SK-N-DZ (cell line): ENCODE measurements around the gene B3GNT9.

Source experiments
- DNase-seq: peaks from one replicate; pipeline ENCODE4 v3.0.0-alpha.2; 2015; ENCODE audit warnings: low spot score

Gene B3GNT9

DNA sequence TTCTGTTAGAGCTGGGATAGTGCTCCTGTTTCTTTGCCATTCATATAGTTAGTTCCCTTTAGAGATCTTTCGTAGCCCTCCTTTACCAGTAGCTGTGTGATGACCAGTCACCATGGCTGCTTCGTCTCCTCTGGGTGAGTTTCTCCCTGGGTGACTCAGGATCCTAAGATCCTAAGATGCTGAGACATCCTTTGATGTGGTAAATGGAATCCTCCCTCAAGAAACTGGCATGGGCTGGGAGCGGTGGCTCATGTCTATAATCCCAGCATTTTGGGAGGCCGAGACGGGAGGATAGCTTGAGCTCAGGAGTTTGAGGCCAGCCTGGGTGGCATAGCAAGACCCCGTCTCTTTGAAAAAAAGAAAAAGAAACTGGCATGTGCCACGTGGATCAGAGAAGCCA lies 35.2 kb downstream of the B3GNT9 start:
- no peak for DNase-seq

DNA sequence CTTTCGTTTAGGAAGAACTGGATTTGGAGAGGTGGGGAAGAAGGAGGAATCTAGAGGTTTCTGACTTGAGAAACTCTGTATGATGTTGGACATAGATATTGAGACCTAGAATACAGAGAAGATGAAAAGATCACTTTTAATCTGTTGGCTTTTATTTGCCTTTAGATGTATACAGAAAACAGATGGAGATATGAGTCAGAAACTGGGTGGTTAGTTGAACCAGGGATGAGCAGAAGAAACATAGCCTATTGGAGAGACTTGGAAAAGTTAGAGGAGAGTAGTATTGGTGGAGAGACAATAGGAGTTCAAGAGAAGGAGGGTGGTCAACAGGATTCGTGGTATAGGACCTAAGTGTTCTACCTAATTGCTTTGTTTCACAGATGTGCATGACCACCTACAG lies 36.0 kb downstream of the B3GNT9 start:
- no peak for DNase-seq

DNA sequence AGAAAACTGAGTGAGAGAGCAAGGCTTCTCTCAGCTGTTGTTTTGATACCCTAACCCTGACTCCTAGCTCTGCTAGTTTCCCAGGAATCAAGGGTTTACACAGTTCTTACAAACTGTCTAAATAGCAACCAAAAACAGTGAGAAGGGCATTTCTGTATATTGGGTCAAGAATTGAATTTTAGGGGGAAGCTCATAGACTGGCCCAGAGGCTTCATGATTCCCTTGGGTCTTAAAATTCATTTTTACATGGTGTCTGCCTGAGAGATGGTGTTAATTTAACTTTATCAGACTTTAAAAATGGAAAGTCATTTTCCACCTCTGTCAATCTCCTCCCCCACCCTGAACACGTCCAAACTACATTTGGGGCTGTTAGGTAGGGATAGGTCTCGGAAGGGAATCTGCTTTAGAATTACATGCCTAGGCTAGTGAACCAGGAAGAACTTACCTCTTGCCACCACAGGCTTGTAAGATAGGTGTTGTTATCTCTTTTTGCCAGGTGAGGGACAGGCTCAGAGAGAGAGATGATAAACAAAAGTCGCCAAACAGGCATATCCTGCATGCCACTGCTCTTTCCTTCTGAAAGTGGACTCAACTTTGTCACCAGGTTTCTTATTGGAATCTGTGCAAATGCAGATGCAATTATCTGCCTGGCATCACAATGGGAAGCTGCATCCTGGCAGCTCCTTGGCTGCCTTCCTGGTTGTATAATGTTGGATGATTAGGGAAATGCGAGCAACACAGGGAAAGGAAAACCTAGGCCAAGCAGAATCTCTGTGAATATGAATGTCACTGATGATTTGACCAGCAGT lies 38.0 kb downstream of the B3GNT9 start:
- no peak for DNase-seq

DNA sequence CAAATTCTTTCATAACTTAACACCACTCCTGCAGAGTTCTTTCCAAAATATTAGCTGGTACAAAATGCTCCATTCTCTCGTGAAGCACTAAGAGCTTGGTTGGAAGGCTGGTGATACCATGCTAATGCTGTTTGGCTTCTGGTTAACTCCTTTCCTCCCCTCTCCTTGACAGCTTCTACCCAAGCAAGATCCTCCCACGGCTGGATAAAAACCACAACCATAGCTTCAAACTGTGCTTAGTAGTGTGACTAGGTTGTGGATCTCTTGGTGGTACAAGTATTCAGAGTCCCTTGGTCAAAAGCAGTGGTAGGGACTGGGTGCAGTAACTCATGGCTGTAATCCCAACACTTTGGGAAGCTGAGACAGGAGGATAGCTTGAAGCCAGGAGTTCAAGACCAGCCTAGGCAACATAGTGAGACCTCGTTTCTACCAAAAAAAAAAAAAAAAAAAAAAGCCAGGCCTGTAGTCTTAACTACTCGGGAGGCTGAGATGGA lies 38.8 kb downstream of the B3GNT9 start:
- DNase-seq: no peak

DNA sequence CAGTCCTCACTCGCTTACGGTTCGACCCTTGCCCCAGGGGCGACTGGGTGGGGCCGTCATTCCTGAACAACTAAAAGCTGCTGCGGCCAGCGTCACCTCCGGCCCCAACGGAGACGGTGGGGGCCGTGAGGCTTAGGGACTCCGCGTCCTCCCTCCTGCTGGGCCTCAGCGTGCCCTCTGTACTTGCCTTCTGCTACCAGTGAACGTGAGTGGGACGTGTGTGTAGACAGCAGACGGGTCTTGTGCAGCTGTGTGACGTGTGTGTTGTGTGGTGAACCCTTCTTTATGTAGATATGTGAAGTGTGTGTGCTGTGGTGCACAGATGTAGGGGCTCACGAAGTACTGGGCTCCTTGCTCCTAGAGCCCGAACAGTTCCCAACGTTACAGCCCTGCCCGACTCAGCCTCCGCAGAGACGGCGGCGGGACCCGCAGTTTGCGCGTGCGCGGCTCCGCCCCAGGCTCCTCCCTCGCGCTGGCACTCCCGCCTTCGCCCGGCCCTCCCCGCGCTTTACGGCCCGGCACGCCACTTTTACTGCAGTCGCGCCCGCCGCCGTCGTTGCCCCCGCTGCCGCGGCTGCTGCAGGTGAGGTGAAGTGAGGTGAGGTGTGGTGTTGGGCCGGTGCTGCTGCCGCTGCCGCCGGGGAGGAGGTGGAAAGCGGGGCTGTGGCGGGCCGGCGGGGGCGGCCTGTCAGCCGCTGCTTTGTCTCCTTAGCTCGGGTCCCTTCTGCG lies 41.2 kb downstream of the B3GNT9 start, which contains the start of gene PHAF1:
Gene PHAF1, plus strand, starts transcription at position 535 of the 729 bp plus-strand sequence. CDS start 235 bp downstream, outside the sequence.
- peak; percentile 88 for DNase-seq

DNA sequence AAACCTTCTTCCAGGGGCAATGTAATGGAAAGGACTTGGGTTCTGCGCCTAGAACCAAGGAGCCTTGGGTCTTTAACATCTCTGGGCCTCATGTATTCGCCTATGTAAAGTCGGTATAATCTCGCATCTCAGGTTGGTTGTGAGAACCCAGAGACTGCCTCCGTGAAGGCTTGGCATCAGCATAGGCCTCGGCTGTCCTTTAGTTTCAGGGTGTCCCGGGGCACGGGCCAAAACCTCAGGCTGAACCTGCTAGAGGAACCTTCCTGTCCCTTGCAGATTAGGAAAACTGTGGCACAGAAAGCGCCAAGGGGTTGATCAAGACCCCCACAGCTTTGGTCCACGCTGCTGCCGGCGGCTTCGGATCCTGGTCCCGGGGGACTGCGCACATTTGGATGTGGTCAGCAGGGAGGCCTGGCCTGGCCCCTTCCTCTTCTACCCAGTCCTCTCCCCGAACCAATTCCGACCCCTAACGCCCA lies 41.8 kb downstream of the B3GNT9 start:
- DNase-seq: no peak

DNA sequence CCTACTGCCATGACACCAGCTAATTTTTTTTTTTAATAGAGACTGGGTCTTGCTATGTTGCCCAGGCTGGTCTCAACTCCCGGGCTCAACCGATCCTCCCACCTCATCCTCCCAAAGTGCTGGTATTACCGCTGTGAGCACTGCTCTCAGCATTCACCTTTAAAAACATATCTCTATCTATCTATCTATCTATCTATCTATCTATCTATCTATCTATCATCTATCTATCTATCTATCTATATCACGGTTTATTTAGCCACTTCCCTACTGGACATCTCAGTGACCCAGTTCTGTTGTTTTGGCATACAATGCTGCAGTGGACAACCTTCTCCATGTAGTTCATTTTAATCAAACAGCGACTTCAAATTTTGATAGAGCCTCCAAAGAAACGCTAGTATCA lies 42.3 kb downstream of the B3GNT9 start:
- no peak for DNase-seq

DNA sequence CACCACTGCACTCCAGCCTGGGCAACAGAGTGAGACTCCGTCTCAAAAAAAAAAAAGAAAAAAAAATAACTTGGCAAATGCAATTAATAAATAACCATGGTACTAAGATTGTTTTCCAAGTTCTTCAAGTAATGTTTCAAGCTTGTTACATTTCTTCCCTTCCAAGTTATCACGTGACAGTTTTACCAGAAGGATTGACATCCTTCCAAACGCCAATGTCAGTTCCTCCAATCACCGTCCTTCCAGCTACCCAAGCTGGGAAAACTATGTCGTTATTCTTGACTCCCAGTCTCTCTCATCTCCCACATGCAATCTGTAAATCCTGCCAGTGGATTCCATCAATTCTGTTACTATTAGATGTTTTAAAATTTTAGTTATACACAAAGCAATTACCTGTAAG lies 44.9 kb downstream of the B3GNT9 start:
- no peak for DNase-seq

DNA sequence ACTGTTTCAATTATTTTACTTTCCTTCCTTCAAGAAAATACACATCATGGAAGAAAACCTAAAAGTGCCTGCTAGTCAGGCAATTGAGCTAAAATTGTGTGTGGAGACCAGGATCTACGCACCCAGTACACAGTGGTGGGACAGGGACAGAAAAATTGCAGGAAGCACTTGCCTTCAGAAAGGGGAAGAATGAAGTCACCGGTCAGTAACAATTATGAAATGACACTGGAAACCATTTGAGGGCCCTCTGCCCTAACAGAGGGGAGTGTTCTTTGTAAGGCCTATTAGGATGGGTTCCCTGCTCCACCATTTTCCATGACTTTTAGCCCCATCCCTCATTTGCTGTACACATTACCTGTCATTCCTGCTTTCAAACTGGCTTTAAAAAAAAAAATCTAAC lies 45.6 kb downstream of the B3GNT9 start:
- no peak for DNase-seq

DNA sequence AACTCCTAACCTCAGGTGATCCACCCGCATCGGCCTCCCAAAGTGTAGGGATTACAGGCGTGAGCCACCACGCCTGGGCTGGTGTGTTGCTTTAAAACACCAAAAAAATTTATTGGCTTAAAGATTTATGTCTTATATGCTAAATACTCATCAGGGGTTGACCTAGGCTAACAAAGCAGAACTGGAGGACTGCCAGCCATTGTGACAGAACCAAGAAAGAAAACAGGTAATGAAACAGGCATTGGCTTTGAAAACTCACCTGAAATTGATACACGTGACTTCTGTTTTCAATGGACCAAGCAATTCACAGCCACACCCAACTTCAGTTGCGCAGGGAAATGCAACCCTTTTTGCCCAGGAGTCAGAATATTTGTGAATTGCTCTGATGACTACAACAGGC lies 46.0 kb downstream of the B3GNT9 start:
- no peak for DNase-seq

DNA sequence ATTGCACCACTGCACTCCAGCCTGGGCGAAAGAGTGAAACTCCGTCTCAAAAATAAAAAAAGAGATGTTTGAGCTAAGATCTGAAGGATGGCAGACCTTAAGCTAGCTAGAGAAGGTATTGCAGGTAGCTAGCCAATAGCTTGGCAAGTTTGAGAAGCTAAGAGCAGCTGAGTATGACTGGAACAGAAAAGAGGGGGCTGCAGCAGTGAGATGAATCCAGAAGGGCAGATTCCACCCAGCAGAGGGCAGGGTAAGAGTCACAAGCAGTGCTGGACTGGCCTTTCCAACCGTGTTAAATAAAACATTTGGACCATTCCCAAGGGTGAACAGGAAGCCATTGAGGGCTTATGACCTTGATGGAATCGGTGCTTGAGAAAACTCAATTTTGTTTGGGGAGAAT lies 46.7 kb downstream of the B3GNT9 start:
- no peak for DNase-seq

DNA sequence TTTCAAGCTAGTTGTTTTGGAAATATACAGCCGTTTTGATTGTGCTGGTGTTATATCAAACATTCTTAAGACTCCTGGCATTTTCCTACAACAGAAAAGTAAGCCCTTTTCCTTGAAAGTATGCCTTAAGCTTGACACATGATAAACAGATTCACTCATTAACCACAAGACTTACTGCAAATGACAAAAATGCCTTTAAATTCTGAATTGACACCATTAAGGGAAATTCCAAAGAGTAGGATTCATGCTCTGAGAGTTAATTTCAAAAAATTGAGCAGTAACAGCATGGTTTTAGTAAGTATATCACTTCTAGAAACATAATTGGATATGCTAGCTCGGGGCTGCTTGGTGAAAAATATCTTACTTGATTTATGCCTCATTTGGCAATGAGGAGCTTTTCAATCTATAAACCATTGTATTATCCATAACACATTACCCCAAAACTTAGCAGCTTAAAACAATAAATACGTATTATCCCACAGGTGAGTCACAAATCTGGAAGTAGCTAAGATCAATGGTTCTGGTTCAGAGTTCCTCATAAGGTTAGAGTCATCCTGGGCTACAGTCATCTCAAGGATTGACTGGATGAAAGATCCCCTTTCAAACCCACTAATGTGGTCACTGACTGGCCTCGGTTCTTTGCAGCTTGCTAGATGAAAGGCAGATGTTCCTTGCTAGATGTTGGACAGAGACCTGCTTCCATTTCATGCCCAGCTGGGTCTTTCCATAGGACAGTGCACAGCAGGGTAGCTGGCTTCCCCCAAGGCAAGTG lies 49.3 kb downstream of the B3GNT9 start:
- no peak for DNase-seq

DNA sequence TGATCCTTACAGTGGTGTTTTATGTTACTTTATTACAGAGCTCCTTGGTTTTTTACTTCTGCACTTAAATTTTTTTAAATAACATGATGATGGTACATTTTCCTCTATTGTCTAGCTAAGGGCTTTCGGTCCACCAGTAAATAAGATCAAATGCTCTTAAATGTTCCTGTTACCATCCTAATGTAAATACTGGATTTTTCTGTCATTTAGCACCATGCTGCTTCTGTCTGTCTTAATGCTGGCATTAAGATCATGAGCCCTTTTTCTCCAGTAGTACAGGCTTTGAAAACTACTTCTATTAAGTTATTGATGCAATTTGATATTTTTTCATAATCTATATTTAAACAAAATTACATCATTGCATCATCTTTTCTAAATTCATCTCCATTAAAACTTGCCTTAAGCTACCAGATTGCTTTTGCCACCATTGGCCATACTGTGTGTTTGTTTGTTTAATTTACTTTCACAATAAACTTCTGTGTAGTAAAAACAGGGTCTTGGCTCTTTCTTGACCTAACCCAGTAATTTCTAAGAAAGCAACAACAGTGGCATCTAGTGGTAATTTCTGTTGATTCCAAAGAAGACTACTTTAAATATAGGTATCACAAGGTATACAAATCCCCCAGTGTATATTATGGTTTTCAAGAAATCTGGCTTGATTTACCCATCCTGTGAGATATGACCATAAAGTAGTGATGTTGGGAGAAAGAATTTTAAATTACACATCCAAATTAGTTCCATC lies 50.1 kb downstream of the B3GNT9 start:
- DNase-seq: peak; percentile 26

DNA sequence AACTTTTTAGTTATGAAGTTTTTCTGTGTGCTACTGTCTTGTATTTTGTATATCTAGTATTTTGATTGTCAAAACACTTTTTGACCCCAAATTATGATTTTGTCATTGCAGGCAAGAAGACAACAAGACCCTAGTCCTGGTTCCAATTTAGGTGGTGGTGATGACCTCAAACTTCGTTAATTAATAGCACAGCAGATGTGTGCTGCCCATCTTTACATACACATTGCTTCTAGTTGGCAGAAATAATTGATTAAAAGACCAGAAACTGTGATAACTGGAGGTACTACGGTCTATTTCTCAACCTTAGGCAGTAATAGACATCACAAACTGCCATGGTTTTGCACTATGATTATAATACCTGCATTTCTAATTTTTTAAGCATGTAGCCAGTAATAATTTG lies 52.2 kb downstream of the B3GNT9 start:
- no peak for DNase-seq
